Nucleus accumbens (tissue), 56 donors: Measurements from ENCODE around the gene BMPR1A.
A peak's percentile ranks its signal among the peaks of the same experiment; 100 is the strongest.
"Not testable (repeated sequence)": the region's sequence is repeated elsewhere in the genome, so short reads cannot be mapped to it uniquely, and the experiment has no call there.

Experiments
- DNase-seq, 56 donors: peaks; one replicate each; lab custom pipeline; 2025; lab: John Stamatoyannopoulos, UW

Gene BMPR1A

DNA sequence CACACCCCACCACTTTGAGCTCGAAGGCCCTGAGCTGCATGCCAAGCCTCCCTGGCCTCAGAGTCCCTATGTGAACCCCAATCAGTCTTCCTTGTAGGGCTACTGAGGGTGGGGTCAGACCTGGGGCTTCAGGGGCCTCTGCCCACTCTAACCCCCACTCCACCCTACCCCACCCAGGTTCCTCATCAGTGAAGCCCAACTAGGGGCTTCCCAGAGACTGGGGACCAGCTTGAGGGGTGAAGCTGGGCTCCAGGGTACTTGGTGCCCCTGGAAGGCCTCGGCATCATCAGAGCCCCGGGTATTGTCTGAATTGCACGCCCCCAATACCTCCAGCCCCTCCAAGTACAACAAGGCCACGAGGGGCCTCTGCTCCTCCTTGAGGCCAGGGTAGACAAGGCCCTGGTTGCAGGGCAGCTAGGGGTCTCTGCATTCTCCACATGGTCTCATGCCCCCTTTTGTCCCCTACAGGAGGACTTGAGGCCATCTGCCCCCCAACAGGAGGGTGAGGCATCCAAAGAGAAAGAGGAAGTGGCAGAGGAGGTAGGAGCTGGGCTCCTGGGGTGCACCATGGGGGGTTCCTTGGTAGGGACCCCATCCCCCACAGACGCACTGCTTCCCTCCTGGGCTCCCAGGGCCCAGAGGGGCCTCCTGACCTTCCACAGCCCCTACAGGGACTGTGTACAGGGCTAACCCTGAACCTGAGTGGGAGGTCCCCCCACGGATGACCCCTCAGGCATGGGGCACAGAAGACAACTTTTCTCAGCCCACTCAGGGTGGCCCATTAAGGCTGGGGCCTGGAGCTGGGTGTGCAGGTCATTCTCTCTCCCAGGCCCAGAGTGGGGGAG lies 205.9 kb downstream of the BMPR1A start:
- DNase-seq, result no peak

DNA sequence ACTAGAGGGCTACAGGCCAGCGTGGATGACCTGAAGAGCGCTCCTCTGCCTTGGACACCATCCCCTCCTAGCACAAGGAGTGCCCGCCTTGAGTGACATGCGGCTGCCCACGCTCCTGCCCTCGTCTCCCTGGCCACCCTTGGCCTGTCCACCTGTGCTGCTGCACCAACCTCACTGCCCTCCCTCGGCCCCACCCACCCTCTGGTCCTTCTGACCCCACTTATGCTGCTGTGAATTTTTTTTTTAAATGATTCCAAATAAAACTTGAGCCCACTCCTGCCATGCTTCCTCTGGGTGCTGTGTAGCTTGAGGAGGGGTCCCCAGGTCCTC lies 206.5 kb downstream of the BMPR1A start:
- DNase-seq, result no peak

DNA sequence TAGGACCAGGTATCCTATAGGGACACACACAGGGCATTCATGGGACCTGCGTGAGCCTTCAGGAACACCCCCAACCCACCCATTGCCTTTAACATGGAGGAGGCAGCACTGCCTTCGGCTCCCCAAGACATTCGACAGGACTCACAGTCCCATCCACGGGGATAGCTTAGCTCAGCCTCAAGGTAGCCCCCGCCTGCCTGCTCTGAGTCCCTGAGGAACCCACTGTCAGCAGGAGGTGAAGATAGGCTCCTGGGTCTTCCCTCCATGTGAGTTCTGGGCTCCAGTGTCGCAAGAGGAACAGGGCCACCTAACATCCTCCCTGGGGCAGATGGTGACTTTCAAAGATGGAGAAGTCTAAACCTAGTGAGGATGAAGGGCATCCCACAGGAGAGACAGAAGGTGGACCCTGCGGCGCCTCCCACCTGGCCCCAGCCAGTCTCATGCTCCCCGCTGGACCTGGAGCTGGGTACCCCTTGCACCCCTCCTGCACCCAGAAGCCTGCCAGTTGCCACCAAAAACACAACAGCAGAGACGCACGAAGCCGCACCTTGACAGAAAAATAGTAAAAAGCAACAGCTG lies 207.0 kb downstream of the BMPR1A start:
- no peak for DNase-seq

DNA sequence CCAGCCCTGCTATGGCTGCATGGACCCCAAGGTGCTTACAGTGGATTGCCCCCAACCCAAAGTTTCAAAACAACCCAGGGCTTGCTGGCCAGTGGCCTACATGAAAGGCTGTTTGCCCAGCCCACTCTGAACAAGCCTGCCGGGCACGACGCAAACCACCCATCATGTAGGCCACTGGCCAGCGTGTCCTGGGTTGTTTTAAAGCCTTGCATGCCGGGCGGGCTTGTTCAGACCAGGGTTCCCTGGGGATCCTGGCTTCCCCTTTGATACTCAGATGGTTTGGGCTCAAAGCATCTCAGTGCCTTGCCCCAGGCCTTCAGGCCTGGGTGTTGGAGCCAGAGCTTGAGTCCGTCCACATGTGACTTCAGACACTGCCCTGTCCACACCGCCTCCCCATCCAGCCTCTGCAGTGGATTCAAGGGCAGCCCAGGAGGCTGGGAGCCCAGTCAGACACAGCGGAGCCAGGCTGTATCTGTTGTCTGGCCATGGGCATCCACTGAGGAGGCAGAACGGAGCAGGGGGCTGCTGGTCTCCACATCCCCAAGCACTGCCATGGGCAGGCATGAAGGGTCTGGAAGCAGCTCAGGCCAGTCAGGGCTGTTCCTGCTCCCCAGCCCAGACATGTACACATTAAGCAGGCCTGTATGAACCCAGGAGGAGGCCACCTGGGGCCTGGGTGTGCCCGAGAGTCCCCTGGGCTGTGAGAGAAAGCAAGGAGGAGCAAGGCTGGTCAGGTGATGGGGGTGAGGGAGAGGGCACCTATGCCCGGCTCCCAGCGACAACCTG lies 207.8 kb downstream of the BMPR1A start:
- no peak for DNase-seq

DNA sequence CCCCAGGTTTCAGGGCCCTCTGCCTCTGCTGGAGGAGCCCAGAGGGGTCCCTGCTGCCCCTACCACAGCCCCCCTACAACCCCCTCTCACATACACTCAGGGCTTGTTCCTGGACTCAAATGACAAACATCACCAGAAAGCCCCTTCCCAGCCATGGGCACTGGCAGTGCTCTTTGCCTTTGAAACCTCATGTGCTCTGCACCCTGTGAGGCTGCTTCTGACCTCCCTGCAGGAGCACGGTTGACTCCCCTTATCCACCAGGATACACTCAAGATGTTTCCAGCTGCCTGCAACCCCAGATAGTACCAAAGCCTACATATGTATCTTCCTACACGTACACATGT lies 208.4 kb downstream of the BMPR1A start:
- no peak for DNase-seq

DNA sequence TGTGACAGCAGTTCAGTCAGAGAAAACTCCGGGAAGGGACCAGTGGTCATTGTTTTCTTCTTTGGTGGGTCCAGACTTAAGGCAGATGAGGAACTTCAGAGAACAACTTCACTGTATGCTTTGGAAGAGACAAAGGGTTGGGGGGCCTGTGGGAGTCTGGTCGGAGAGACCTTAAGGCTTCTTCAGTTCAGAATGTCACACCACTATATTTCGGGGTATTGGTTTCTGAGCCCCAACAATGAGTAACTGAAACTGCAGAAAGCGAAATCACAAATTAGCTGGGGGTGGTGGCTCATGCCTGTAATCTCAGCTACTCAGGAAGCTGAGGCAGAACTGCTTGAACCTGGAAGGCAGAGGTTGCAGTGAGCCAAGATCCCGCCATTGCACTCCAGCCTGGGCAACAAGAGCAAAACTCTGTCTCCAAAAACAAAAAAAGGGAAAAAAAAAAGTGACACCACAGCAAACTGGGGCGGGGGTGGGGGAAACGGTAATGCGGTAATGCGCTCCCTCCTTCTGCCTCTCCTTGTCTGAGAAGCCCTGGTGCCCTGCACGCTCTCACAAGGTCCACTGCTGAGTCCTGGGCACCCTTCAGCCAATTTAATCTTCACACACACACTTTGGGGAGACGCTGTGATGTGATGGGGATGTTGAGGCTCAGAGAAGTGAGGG lies 209.7 kb downstream of the BMPR1A start:
- no peak for DNase-seq

DNA sequence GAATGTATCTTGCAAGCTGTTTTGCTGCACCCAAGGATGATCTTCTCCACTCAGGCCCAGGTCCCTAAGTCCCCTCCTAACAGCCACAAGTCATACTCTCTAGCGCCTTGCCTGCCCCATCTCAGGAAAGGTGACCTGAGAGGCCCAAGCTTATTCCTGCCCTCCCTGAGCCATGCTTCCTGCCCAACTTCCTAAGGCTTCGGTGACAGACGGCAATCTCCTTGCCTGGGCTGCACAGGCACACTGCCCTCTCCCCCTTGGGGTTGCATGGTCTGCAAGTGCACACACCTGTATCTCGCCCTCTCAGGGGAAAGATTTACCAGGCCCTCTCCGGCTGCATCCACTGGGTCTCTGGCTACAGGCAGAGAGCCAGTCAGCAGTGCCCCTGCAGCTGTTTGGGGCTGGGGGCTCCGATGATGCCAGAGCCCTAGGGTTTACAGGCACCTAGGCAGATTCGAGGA lies 211.1 kb downstream of the BMPR1A start:
- DNase-seq, result no peak

DNA sequence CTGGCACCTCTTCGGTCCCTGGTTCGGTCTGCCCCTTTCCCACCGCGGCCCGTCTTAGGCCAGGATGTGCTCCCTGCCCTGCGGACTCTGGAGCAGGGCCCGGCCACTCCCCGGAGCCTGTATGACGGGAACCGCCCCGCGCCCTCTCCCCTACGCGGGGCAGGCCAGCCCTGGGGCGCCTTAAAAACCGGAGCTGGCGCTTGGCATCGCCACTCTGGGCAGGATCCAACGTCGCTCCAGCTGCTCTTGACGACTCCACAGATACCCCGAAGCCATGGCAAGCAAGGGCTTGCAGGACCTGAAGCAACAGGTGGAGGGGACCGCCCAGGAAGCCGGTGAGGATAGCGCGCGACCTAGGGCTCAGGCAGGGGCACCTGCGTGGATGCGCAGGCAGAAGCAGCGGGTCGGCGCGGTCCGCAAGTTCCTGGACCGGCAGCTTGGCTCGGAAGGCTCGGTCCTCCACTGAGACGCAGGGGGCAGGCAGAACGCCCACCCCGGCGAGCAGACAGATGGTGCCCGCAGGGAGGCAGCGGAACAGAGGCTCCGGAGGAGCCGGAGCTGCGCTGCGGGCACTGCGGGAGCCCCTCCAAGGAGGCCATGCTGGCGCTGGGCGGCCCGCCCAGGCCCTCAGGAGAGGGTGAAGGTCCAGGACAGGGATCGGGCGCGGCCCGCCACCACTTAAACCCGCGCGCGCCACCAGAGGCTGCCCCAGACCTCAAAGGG lies 212.0 kb downstream of the BMPR1A start, which contains the start of gene ADIRF:
Gene ADIRF, plus strand, starts transcription at position 212 of the 723 bp plus-strand sequence. Its CDS starts 63 bp downstream, at position 275.
- DNase-seq, result no peak

DNA sequence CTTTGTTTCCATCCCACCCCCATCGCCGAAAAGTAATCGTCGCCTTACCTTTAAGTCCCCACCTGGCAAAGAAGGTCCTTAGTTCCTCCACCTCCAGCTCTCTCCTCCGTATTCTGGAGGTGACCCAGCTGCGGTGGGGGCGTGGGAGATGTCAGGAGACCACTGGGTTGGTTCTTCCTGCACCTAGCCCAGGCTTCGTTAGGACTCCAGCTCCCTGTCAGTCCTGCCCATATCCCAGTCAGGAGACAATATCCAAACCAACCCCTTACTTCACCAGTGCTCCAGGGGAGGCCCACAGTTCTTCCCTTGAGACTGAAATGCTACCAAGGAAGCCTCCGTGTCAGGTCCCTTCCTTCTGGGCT lies 212.6 kb downstream of the BMPR1A start:
- DNase-seq, result no peak

DNA sequence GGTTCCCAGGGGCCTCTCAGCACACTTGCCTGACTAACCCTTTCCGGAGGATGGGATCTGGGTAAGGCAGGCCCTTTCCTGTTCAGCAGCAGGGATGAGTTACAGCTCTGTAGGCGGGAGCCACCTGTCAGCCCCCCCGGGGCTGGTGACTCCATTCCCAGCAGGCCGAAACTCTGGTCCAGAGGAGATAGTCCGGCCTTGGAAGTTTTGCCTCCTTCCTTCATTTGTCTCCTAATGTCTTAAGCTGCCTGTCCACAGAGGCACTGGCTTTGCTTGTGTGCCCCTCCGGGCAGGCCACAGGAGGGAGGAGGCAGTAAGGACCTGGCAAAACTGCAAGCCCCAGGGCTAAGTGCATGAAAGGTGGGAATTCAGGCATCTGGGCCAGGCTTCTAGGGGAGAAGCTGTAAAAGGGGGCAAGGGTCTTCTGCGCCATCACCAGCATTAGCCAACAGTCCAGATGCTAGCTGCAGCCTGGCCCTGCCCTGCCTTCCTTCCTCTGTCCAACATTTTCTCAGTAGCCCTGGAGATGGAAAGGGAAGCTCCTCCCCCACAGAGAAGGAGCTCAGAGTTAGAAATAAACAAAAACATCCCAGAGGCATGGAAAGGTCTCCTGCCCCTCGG lies 213.1 kb downstream of the BMPR1A start:
- no peak for DNase-seq

DNA sequence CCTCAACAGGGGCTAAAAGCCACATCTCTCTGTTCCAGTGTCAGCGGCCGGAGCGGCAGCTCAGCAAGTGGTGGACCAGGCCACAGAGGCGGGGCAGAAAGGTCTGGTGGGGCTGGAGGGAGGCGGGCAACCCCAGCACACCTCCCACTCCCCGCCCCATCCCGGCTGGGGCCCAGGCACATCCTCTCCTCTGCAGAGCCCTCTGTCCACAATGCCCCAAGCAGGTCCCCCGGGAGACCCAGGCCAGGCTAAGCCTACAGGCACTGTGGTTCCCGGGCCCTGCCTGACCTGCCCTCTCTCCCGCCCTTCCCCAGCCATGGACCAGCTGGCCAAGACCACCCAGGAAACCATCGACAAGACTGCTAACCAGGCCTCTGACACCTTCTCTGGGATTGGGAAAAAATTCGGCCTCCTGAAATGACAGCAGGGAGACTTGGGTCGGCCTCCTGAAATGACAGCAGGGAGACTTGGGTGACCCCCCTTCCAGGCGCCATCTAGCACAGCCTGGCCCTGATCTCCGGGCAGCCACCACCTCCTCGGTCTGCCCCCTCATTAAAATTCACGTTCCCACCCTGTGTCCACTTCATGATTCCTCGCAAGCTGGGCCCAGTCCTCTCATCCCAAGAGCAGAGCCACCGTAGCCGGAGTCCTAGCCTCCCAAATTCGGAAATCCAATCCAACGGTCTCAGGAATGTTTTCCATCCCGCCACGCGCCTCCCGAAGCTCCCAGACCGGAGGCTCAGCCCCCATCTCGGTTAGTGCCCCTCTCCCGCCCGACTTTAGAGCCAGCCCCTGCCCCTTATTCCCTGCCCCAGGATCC lies 214.0 kb downstream of the BMPR1A start:
- DNase-seq, result peak in 3 of 56 donors; percentile 21 to 30 (median 22)

DNA sequence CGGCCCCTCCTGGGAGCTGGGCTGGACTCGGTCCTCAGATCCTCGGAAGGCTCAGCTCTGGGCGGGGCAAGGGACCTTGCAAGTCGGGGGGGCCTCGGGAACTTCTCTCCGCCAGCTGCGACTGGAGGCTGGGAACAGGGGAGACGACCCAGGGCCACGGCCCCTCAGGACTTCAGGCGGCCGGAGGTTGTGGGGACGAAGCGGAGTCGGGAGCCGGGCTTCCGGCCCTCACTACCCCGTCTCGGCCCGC lies 214.5 kb downstream of the BMPR1A start:
- DNase-seq, result peak in 4 of 56 donors; percentile 53 to 76 (median 71)

DNA sequence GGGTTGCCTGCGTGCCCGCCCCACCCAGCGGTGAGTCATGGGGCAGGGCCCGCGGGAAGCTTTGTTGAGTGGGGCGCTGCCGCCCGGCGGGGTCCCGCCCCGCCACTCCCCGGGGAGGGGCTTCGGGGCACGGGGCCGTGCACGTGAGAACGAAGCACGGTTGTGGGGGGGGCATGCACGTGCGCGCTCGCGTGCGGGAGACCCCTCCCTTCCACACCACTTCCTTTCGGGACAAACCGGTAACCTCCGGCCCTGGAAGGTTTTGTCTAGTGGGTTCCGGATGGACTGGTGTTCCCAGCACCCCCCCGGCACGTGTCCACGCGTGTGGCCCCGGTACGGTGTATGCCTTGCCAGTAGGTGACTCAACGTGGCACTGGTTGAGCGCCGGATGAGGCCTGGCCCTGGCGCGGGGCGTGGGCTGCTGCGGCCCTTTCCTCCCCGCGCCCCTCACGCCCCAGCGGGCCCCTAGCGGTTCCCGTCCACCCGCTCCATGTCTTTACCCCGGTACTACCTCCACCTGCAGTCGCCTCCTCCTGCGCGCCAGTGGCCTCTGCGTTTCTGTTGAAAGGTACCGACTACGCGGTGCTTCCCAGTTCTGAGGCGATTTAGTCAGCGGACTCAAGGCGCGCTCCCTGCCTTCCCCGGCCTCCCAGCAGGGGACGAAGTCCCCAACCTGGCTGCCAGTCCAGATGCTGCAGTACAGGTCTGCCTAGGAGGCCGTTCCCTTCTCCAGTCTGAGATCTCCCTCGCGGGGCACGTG lies 215.0 kb downstream of the BMPR1A start:
- DNase-seq, result peak in 30 of 56 donors; percentile 23 to 88 (median 58)

DNA sequence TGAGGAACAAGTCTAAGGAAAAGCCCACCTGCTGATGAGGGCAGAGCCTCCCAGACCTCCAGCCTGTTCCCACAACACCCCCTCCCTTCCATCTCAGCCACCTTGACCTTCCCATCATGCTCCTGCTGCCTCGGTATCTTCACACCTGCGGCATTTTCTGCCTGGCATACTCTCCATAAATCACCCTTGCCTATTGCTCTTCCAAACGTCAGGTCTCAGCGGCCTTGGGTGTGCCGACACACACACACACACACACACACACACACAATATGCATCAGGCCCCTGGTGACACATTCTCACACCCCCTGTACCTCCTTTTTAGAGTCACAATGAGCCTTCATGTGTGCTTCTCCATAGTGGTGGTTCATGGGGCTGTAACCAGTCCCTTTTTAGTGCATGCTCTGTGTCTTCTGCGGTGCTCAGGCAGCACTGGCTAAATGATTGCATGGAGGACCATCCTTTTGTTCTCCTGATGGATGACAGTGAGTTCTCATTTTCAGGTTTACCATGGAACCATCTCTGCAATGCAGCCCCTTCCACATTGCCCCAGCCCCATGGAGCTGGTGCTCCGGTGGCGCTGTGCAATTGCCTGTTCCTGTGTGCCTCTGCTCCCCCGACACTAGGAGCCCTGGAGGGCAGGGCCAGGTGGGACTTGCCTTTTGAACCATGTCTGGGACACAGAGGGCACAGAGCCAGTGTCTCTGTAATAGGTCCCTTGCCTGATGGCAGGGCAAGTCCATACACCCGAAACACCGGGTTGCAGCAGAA lies 216.4 kb downstream of the BMPR1A start:
- DNase-seq, result no peak

DNA sequence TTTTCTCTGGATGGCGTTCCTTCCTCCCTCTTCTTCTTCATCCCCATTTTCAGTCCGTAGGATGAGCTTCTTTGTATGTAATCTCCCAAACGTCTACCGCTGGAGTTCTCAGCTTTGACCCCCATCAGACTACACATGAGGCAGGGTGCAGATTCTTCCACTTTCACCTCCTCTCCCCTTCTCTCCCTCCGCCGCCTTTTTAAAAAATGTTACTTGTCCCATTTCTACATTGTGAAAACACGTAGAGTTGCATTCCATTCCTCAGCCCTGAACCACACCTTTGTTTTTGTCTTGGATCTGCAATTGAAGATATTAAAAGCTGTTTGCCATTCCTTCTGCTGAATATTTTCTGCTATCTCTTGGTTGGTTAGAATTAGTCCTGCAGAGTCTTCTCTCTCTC lies 218.1 kb downstream of the BMPR1A start:
- no peak for DNase-seq

DNA sequence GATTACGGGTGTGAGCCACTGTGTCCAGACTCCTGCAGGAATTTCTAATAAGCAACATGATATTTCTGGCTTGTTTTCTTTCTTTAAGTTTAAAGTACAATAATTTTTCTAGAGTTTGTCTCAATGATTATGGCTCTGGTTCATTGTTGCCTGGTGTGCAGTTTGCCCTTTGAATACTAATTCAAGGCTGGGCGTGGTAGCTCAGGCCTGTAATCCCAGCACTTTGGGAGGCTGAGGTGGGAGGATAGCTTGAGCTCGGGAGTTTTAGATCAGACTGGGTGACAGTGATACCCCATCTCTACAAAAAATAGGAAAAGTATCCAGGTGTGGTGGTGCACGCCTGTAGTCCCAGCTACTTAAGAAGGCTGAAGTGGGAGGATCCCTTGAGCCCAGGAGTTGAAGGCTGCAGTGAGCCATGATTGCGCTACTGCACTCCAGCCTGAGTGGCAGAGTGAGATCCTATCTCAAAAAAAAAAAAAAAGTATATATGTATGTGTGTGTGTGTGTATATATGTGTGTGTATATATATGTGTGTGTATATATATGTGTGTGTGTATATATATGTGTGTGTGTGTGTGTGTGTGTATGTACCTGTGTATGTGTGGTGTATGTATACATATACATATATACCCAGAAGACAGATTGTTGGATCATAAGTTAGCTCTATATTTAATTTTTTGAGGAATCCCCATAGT lies 220.1 kb downstream of the BMPR1A start:
- DNase-seq, result no peak

DNA sequence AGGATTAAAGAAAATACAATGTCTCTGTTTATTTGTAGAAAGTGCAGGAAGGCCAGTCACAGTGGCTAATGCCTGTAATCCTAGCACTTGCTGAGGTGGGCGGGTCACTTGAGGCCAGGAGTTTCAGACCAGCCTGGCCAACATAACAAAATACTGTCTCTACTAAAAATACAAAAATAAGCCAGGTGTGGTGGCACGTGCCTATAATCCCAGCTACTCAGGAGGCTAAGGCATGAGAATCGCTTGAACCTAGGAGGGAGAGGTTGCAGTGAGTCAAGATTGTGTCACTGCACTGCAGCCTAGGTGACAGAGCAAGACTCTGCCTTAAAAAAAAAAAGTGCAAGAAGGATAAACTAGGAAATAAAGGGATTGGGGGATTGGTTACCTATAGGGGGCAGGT lies 222.0 kb downstream of the BMPR1A start:
- not testable (repeated sequence) for DNase-seq
